K562 treated with DMSO at 1 percent for 12 hours (cell line): Measurements from ENCODE around the gene GALM. TPM values are rescaled to one million over a fixed set of nuclear protein-coding genes. Genes with fewer than 3 reads are reported as not detected.

Experiments
- total RNA-seq: library from RNA; unstranded; fragments of 300-600 nt; gene quantifications from 2 replicates; pipeline ENCODE4 v1.2.3, GENCODE V29; 2022; ENCODE audit not compliant: insufficient read depth

The GALM gene
- total RNA-seq = 26.0 and 47.7 TPM in 2 replicates

DNA sequence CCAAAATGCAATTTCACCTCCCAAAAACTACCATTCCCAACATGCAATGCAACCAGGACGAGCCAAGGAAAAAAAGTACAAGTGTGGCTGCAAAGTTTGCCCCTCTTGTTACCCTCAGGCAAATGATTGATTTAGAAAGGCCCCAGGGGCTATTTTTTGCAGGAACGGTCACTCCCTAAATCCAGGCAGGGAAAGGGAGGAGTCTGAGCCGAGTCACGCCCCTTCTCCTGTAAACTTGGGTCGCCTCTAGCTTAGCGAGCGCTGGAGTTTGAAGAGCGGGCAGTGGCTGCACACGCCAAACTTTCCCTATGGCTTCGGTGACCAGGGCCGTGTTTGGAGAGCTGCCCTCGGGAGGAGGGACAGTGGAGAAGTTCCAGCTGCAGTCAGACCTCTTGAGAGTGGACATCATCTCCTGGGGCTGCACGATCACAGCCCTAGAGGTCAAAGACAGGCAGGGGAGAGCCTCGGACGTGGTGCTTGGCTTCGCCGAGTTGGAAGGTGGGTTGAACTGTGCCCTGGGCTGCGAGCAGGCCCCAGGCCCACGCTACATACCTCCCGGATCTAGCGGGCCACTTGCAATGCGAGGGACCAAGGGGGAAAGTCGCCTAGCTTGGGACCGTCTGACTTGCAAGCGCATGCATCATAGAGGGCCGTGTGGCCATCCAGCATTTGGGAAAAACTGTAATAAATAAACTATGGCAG lies at the start of gene GALM:
Gene GALM, plus strand, starts transcription at position 261 of the 702 bp plus-strand sequence. Its CDS starts 48 bp downstream, at position 309.

DNA sequence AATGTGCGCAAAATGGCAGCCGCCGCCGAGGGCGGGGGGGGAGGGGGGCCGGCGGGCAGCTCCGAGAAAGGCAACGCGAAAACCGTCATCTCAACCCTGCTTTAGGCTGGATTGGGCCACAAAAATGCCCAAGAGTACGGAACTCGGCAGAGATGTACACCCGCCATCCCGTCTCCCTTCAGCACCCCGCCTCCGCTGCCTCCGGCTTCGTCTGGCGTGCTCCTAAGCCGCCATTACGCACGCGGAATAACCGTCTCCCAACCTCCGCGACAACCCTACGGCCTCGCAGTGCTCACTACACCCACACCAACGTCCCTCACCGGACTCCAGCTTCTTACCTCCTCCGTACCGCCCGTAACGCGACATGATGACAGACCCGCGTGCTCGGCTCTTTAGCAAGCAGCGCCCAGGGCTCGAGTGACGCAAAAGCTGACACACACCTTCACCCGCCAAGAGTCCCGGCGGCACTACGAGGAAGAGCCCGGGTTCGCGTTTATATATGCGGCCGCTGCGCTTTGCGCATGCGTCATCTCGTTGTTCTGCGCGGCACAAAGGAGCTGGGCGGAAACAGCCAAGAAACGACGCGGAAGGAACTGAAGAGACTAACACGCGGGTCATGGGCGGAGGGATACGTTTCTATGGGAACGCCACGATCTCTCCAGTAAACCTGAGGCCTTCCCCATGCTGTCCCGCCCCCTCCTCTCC lies 85.1 kb downstream of the GALM start, which contains the start of gene SRSF7:
Gene SRSF7, minus strand, starts transcription at position 471 of the 705 bp plus-strand sequence. Its CDS starts 105 bp downstream, at position 366.

Other genes starting within 250 kb of the GALM start
- gene HNRNPLL, start 63.2 kb upstream of the GALM start, total RNA-seq = 19.8 and 33.7 TPM in 2 replicates
- 79.0 and 106 TPM in 2 replicates for gene SRSF7, start 85.2 kb downstream of the GALM start, total RNA-seq
- 3.8 and 6.7 TPM in 2 replicates for gene GEMIN6, start 112.1 kb downstream of the GALM start, total RNA-seq
- 9.4 and 18.0 TPM in 2 replicates for gene DHX57, start 209.8 kb downstream of the GALM start, total RNA-seq
- gene MORN2, start 209.9 kb downstream of the GALM start, total RNA-seq = 10.7 and 11.6 TPM in 2 replicates
- not detected in 2 replicates for gene ARHGEF33, start 223.8 kb downstream of the GALM start, total RNA-seq